H1 (cell line): ENCODE results near the gene CDK4. TPM values are rescaled to one million over a fixed set of nuclear protein-coding genes. Genes with fewer than 3 reads are reported as not detected.

ENCODE experiments used
- CTCF ChIA-PET: fragments of 300-600 bp; sonication (Branson Sonifier 250); formaldehyde crosslinking; loops from one replicate; lab custom pipeline; 2021; ENCODE audit not compliant: partially characterized antibody; lab: Charles Lee
- POLR2A ChIA-PET: fragments of 300-600 bp; sonication (Branson Sonifier 250); formaldehyde crosslinking; loops from one replicate; lab custom pipeline; 2021; ENCODE audit warnings: inconsistent platforms; ENCODE audit not compliant: partially characterized antibody; lab: Charles Lee
- DNase-seq, 2 experiments: peaks; one replicate each; pipeline versions ENCODE4 v3.0.0 to v3.0.0-alpha.2; 2010 to 2022; ENCODE audit warnings: low spot score in 2 of 2, low read depth in 1 of 2, mixed read lengths in 1 of 2
- FAIRE-seq: peaks from 2 replicates; lab custom pipeline; 2011; peaks lifted over from hg19 to GRCh38; lab: Jason Lieb, UNC
- H2AFZ ChIP-seq: 2 replicates; pipeline ENCODE4 v1.8.1; 2012; ENCODE audit warnings: low read length, inconsistent platforms
- H2AK5ac ChIP-seq: 2 replicates; pipeline ENCODE4 v1.6.1; 2013; ENCODE audit warnings: low read depth, low read length
- H2BK120ac ChIP-seq: replicated peaks from 2 replicates; pipeline ENCODE3; 2013; ENCODE audit warnings: low read depth, low read length, inconsistent platforms
- H2BK12ac ChIP-seq: 2 replicates; pipeline ENCODE4 v1.6.1; 2013; ENCODE audit warnings: low read depth, low read length
- H2BK15ac ChIP-seq: 2 replicates; pipeline ENCODE4 v1.6.1; 2013; ENCODE audit warnings: low read length
- H2BK20ac ChIP-seq: 2 replicates; pipeline ENCODE4 v1.6.1; 2013; ENCODE audit warnings: low read length
- H2BK5ac ChIP-seq: 2 replicates; pipeline ENCODE4 v1.6.1; 2013; ENCODE audit warnings: low read depth, low read length
- H3K14ac ChIP-seq: 2 replicates; pipeline ENCODE4 v1.6.1; 2013; ENCODE audit warnings: inconsistent platforms; ENCODE audit not compliant: insufficient read length
- H3K18ac ChIP-seq: 2 replicates; pipeline ENCODE4 v1.6.1; 2013; ENCODE audit warnings: low read length; ENCODE audit errors: extremely low read depth
- H3K23ac ChIP-seq: 2 replicates; pipeline ENCODE4 v1.6.1; 2013; ENCODE audit warnings: inconsistent platforms; ENCODE audit not compliant: insufficient read length
- H3K23me2 ChIP-seq: 2 replicates; pipeline ENCODE4 v1.6.1; 2013; ENCODE audit warnings: low read depth, low read length
- H3K27ac ChIP-seq: 2 replicates; pipeline ENCODE4 v1.6.1; 2011; ENCODE audit warnings: low read depth, low read length, inconsistent platforms
- H3K27me3 ChIP-seq, 4 experiments: replicated peaks in 1 of 4; 1 replicate in 1 of 4; 2 replicates in 3 of 4; pipeline versions ENCODE4 v1.6.1 to v1.8.1; 2011 to 2013; ENCODE audit warnings: low read length in 3 of 4, mild to moderate bottlenecking in 3 of 4, inconsistent platforms in 2 of 4, mixed read lengths in 2 of 4, moderate library complexity in 1 of 4; ENCODE audit not compliant: control insufficient read depth in 3 of 4, insufficient read depth in 3 of 4; ENCODE audit errors: extremely low read depth in 1 of 4
- H3K36me3 ChIP-seq, 4 experiments: 2 replicates each; pipeline versions ENCODE4 v1.6.1 to v1.8.1; 2011 to 2013; ENCODE audit warnings: mild to moderate bottlenecking in 4 of 4, low read length in 3 of 4, moderate library complexity in 2 of 4, control low read depth in 1 of 4, inconsistent platforms in 1 of 4; ENCODE audit not compliant: insufficient read depth in 4 of 4, control insufficient read depth in 2 of 4
- H3K4ac ChIP-seq: replicated peaks from 2 replicates; pipeline ENCODE3; 2013; ENCODE audit warnings: low read length, low read depth, mixed read lengths, inconsistent platforms; ENCODE audit not compliant: insufficient read length
- H3K4me1 ChIP-seq, 4 experiments: replicated peaks in 1 of 4; 1 replicate in 1 of 4; 2 replicates in 3 of 4; pipeline versions ENCODE4 v1.6.1 to v1.8.1; 2011 to 2013; ENCODE audit warnings: low read length in 3 of 4, inconsistent platforms in 2 of 4, mixed read lengths in 1 of 4; ENCODE audit not compliant: insufficient read depth in 4 of 4, control insufficient read depth in 3 of 4
- H3K4me2 ChIP-seq, 2 experiments: 2 replicates each; pipeline versions ENCODE4 v1.6.1 to v1.8.1; 2011 to 2013; ENCODE audit warnings: low read depth in 2 of 2, low read length in 2 of 2, control low read depth in 1 of 2, inconsistent platforms in 1 of 2, mild to moderate bottlenecking in 1 of 2; ENCODE audit not compliant: insufficient read depth in 1 of 2
- H3K4me3 ChIP-seq, 4 experiments: fragments of 200-600, 300-600 bp in 1 of 4; sonication (generic), shearing (Covaris generic), sonication (Bioruptor Twin) in 1 of 4; 2 replicates each; pipeline versions ENCODE4 v1.5.1 to v1.8.1; 2011 to 2016; ENCODE audit warnings: low read length in 4 of 4, low read depth in 3 of 4, control low read depth in 2 of 4, inconsistent platforms in 2 of 4, mild to moderate bottlenecking in 2 of 4, mixed read lengths in 1 of 4, moderate library complexity in 1 of 4; ENCODE audit not compliant: insufficient read depth in 2 of 4; ENCODE audit errors: extremely low read depth in 1 of 4
- H3K56ac ChIP-seq: replicated peaks from 2 replicates; pipeline ENCODE3; 2013; ENCODE audit warnings: low read depth, mild to moderate bottlenecking, mixed read lengths, low read length, inconsistent platforms; ENCODE audit not compliant: insufficient read length
- H3K79me1 ChIP-seq: 2 replicates; pipeline ENCODE4 v1.6.1; 2013; ENCODE audit warnings: low read depth, low read length, control low read depth
- H3K79me2 ChIP-seq, 2 experiments: 2 replicates each; pipeline versions ENCODE4 v1.6.1 to v1.8.1; 2012 to 2013; ENCODE audit warnings: low read length in 2 of 2, mild to moderate bottlenecking in 2 of 2, inconsistent platforms in 1 of 2; ENCODE audit not compliant: insufficient read depth in 2 of 2, control insufficient read depth in 1 of 2
- H3K9ac ChIP-seq, 4 experiments: replicated peaks in 1 of 4; 1 replicate in 1 of 4; 2 replicates in 3 of 4; pipeline versions ENCODE4 v1.6.1 to v1.8.1; 2011 to 2013; ENCODE audit warnings: low read depth in 3 of 4, low read length in 3 of 4, control low read depth in 2 of 4, mild to moderate bottlenecking in 2 of 4, moderate library complexity in 2 of 4, inconsistent platforms in 1 of 4; ENCODE audit errors: extremely low read depth in 1 of 4
- H3K9me3 ChIP-seq, 2 experiments: 2 replicates each; pipeline versions ENCODE4 v1.6.1 to v1.8.1; 2012 to 2013; ENCODE audit warnings: mild to moderate bottlenecking in 2 of 2, moderate library complexity in 2 of 2, control low read depth in 1 of 2, inconsistent platforms in 1 of 2, low read depth in 1 of 2, low read length in 1 of 2, mixed read lengths in 1 of 2; ENCODE audit not compliant: insufficient read depth in 2 of 2
- H4K20me1 ChIP-seq, 2 experiments: replicated peaks in 1 of 2; 2 replicates each; pipeline versions ENCODE3 to v1.8.1; 2011 to 2013; ENCODE audit warnings: inconsistent platforms in 2 of 2, low read length in 2 of 2, mild to moderate bottlenecking in 1 of 2; ENCODE audit not compliant: insufficient read depth in 2 of 2, control insufficient read depth in 1 of 2
- H4K5ac ChIP-seq: 2 replicates; pipeline ENCODE4 v1.6.1; 2013; ENCODE audit warnings: low read length, low read depth, mixed read lengths, inconsistent platforms; ENCODE audit not compliant: insufficient read length
- H4K8ac ChIP-seq: 2 replicates; pipeline ENCODE4 v1.8.0; 2013; ENCODE audit warnings: mild to moderate bottlenecking, moderate library complexity, low read length, inconsistent platforms; ENCODE audit not compliant: insufficient read depth; ENCODE audit errors: extremely low read depth
- H4K91ac ChIP-seq: replicated peaks from 2 replicates; pipeline ENCODE3; 2013; ENCODE audit warnings: low read length, mixed read lengths, inconsistent platforms; ENCODE audit not compliant: insufficient read length
- GTF2F1 ChIP-seq: IDR thresholded peaks from 2 replicates; pipeline ENCODE4 v1.6.1; 2012; ENCODE audit warnings: low read depth, low read length, improper control_type of control experiment, borderline replicate concordance
- KDM4A ChIP-seq: IDR thresholded peaks from one replicate; pipeline ENCODE4 v1.7.1; 2012; ENCODE audit warnings: low read depth, mild to moderate bottlenecking, moderate library complexity, low read length, inconsistent platforms; ENCODE audit not compliant: severe bottlenecking
- MAFK ChIP-seq: IDR thresholded peaks from 2 replicates; pipeline ENCODE4 v1.6.1; 2012; ENCODE audit warnings: low read depth, mild to moderate bottlenecking, improper control_type of control experiment, low read length
- RXRA ChIP-seq: IDR thresholded peaks from 2 replicates; pipeline ENCODE4 v1.6.1; 2011; ENCODE audit warnings: low read depth, mild to moderate bottlenecking, low read length, moderate library complexity; ENCODE audit not compliant: insufficient read depth
- WGBS, 2 experiments: shearing (Covaris generic) in 1 of 2; methylation state at CpG; one replicate each; pipeline versions ENCODE4 v1.1.6 to v1.1.7; 2013 to 2015; ENCODE audit warnings: low lambda C conversion rate in 2 of 2, mixed read lengths in 2 of 2, inconsistent platforms in 1 of 2, low coverage in 1 of 2, missing lambda C conversion rate in 1 of 2; ENCODE audit not compliant: insufficient replicate concordance in 2 of 2, insufficient coverage in 1 of 2, insufficient read length in 1 of 2; ENCODE audit errors: extremely low coverage in 1 of 2, missing lambda C conversion rate in 1 of 2; 5-methylcytosine and 5-hydroxymethylcytosine counted together
- polyA plus RNA-seq, 7 experiments: library from polyadenylated mRNA; depleted of rRNA in 3 of 7; stranded (reverse) in 5 of 7; unstranded in 2 of 7; fragments of >200 nt in 5 of 7; fragments of 200-250 nt in 2 of 7; gene quantifications; 1 replicate in 5 of 7; 2 replicates in 1 of 7; 4 replicates in 1 of 7; pipeline versions ENCODE4 v1.2.1 to v1.2.3, GENCODE V29; 2011 to 2013; ENCODE audit warnings: missing spikeins in 2 of 7, mixed read lengths in 2 of 7
- total RNA-seq: library from RNA; stranded (reverse); fragmentation: NEBNext Ultra II Directional; extraction: Animal tissue kit (Norgen Biotek cat#: 25700); gene quantifications from 2 replicates; pipeline ENCODE4 v1.2.1, GENCODE V29; 2021

CDK4 gene
- total and polyA plus RNA-seq, 2 of the 8 experiments (the other 6 are each of a cell fraction or from before 2014, with no cell fraction given) = 174 to 368 TPM

DNA sequence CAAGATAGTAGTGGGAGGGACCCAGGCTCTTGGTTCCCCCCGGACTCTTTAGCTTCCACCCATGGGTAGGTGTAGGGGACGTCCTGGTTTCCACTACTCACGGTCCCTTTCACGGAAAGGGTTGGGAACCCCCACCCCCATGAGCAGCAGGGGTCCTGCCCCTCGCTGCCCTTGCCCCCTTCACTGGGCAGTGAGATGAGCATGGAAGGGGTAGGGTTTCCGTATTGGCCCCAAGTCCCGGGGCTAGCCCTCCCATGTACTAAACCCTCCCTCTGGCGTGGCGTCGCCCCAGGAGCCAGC is 26.3 kb downstream of the CDK4 start:
- TF ChIP-seq MAFK (no peak), RXRA (0 out of 2 replicates have a peak, but pooled peaks have one; percentile 14), GTF2F1 (no peak), KDM4A (peak; percentile 9)
- H3K4ac ChIP-seq = no peak overlapping the region
- no peaks in the 10 kb centered on the region for H3K79me1 ChIP-seq
- no peak overlapping the region for H2BK120ac ChIP-seq
- H3K23ac ChIP-seq = no peak overlapping the region
- ChIA-PET CTCF (interaction anchor here (0.6 to 11.7 kb wide), 29 partner anchors 9 to 653 kb away, joined by 3 to 149 read pairs (median 5); partner anchors contain the start of genes AGAP2, B4GALNT1 and OS9), POLR2A (interaction anchor here (0.5 to 7.4 kb wide), 7 partner anchors 11 to 117 kb away, joined by 3 to 59 read pairs (median 4); partner anchors contain the start of genes AGAP2 and TSPAN31)
- no peak overlapping the region for H3K56ac ChIP-seq
- DNase-seq = no peak
- no peak overlapping the region for H3K27ac ChIP-seq
- no peak overlapping the region for H4K5ac ChIP-seq
- H4K91ac ChIP-seq = no peak overlapping the region
- no peaks in the 10 kb centered on the region for H3K36me3 ChIP-seq
- WGBS, 2 experiments = 4% methylated on average over 8 of the region's 10 CpGs; no CpG with 5 or more reads in 1 of the 2 experiments
- peaks cover 12% of the 10 kb centered on the region; the same call in 1 of the 2 replicates for H3K23me2 ChIP-seq
- no peaks in the 10 kb centered on the region for H3K9me3 ChIP-seq
- peaks cover 19 to 65% (median 48%) of the 10 kb centered on the region in 4 experiments for H3K27me3 ChIP-seq
- H3K9ac ChIP-seq = no peak overlapping the region; a peak in 1 of 7 replicates
- H2BK5ac ChIP-seq = no peak overlapping the region
- H3K18ac ChIP-seq = no peak overlapping the region; the same call in 1 of the 2 replicates
- H4K8ac ChIP-seq = no peak overlapping the region
- H3K14ac ChIP-seq = no peak overlapping the region
- H3K79me2 ChIP-seq = no peaks in the 10 kb centered on the region
- H2AFZ ChIP-seq = peak overlapping the region; percentile 84; the same call in 1 of the 2 replicates
- no peak overlapping the region for H2BK20ac ChIP-seq
- H2BK12ac ChIP-seq = 0 out of 2 replicates have a peak overlapping the region, but pooled peaks have one; percentile 7
- peak overlapping the region; percentile 52 to 95 for H3K4me2 ChIP-seq
- H4K20me1 ChIP-seq = peaks cover 2 to 7% of the 10 kb centered on the region in 2 experiments
- no peak for FAIRE-seq
- peak overlapping the region; percentile 51 to 82 (median 65); a peak in 7 of 8 replicates for H3K4me3 ChIP-seq
- no peak overlapping the region; the same call in 1 of the 2 replicates for H2BK15ac ChIP-seq
- H2AK5ac ChIP-seq = no peak overlapping the region
- H3K4me1 ChIP-seq = peaks cover 0 to 20% (median 13%) of the 10 kb centered on the region in 4 experiments; a peak in 5 of 7 replicates
